GOT3 (cell line): ENCODE data around the gene ISY1.
A peak's percentile ranks its signal among the peaks of the same experiment; 100 is the strongest.
"Not testable (repeated sequence)": the region's sequence is repeated elsewhere in the genome, so short reads cannot be mapped to it uniquely, and the experiment has no call there.

Source experiments
- DNase-seq: peaks from one replicate; lab custom pipeline; 2025; ENCODE audit warnings: mixed read lengths; lab: John Stamatoyannopoulos, UW

Gene ISY1

DNA sequence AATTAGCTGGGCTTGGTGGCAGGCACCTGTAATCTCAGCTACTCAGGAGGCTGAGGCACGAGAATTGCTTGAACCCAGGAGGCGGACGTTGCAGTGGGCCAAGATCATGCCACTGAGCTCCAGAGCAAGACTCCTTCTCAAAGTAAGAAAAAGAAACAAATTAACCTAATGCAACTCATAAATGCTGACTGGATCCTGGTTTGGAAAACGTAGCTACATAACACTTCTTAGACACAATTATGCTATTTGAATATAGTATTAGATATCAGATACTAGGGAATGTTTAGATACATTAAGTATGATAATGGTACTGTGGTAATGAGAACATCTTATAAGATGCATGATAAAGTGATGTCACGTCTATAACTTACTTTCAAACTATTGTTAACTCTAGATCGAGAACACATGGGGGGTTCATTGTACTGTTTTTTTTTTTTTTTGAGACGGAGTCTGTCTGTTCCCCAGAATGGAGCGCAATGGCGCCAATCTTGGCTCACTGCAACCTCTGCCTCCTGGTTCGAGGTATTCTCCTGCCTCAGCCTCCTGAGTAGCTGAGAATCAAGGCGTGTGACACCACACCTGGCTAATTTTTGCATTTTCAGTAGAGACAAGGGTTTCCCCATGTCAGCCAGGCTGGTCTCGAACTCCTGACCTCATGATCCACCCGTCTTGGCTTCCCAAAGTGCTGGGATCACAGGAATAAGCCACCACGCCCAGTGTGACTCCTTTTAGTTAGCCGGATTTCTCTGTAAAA is 5.9 kb upstream of the ISY1 start:
- DNase-seq = no peak

DNA sequence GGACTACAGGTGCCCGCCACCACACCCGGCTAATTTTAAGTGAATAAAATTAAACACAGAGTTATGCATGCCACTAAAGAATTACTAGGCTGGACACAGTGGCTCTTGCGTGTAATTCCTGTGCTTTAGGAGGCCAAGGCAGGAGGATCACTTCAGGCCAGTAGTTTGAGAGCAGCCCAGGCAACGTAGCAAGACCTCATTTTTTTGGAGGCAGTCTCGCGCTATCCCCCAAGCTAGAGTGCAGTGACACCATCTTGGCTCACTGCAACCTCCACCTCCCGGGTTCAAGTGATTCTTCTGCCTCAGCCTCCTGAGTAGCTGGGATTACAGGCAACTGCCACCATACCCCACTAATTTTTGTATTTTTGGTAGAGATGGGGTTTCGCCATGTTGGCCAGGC is 4.7 kb upstream of the ISY1 start:
- not testable (repeated sequence) for DNase-seq

DNA sequence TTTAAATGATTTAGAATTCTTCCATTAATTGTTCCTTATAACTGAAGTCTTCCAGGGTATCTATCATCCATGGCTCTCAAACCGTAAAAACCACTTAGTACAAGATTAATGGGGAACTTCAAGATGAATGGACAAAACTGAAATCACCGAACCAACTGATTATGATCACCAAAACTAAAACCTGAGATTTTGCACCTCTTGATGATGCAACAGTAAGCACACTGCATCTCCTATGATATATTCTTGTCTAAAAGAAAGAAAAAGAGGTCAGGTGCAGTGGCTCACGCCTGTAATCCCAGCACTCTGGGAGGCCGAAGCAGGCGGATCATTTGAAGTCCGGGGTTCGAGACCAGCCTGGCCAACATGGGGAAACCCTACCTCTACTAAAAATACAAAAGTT is 3.6 kb upstream of the ISY1 start:
- no peak for DNase-seq

DNA sequence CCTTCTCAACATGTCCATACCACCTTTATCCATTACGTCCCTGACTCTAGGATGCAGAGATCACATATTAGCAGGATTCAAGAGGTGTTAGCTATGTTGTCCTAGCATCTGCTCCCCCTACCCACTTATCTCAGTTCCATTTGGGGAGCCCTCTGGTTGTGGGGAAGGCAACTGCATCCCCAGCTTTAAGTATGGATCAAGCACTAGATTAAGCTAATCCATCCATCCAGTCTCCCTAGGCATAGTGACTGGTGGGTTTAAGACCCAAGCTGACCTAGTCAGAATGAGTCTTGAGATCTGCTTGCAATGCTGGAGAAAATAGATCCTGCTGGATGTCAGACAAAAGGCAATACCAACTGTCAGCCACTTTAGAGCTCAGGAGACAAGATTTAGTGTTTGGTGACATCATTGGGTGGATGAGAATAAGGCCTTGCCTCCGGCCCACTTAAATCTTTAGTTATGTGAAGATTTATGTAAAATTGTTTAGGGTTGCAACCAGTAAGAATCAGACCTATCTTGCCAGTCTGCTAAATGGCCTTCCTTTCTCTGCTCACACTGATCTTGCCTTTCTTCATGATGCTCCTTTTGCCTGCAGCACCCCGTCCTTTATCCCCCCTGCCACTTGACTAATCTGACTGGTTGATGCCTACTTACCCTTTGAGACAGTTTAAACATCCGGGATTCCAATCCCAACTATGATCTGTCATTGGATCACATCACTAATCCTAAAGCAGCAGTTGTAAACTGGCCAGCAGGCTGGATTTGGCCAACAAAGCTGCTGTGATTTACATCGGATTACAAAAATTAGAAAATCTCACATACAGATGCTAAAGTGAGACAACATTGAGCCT is 2.1 kb upstream of the ISY1 start:
- no peak for DNase-seq

DNA sequence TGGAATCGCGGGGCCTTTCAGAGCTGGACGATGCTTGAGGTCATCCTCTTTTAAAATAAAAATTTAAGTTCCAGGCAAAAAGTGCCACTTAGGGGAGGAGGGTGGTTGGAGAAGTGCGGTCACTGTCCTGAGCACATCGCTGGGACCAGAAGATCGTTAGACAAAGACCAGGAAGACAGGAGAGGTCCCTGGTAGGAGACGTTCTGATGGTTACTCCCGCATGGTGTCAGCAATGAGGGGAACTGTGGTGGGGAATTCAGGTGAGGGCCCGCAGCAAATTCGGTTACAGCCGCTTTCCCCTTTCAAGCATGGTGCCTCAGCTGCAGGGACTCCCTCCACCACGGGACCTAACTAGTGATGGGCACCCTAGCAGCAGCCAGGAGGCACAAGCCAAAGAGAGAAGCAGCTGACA is 1.0 kb upstream of the ISY1 start:
- no peak for DNase-seq

DNA sequence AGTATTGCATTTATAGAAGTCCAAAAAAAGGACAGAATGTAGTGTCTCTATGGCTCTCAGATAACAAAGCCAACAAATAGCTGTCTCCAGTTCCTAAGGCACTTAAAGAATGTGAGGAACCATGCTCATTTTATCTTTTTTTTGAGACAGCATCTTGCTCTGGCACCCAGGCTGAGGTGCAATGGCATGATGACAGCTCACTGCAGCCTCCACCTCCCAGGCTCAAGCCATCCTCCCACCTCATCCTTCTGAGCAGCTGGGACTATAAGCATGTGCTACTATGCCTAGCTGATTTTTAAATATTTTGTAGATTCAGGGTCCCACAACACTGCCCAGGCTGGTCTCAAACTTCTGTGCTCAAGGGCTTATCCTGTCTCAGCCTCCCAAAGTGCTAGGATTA is 16.1 kb downstream of the ISY1 start:
- DNase-seq = no peak

DNA sequence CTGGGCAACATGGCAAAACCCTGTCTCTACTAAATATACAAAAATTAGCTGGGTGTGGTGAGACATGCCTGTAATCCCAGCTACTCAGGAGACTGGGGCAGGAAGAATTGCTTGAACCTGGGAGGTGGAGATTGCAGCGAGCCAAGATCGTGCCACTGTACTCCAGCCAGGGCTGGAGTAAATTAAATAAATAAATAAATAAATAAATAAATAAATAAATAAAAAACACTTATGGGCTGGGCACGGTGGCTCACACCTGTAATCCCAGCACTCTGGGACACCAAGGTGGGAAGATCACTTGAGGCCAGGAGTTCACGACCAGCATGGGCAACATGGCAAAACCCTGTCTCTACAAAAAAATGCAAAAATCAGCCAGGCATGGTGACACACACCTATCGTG is 19.9 kb downstream of the ISY1 start:
- DNase-seq = not testable (repeated sequence)

DNA sequence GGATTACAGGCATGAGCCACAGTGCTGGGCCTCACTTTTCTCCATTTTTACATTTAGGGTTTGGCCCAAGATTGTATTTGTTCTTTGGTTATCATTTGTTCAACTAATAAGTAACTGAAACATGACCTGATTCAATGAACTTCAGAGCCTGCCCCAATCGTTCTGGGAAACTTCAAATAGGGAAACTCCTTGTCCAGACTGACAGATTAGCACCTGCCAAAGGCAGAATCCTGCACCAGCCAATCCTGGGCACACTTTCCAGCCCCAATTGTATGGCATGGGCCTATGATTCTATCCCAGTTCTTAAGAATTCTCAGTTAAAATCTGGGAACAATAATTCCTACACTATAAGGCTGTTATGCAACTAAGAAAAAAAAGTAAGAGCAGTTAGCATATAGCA is 21.0 kb downstream of the ISY1 start:
- no peak for DNase-seq

DNA sequence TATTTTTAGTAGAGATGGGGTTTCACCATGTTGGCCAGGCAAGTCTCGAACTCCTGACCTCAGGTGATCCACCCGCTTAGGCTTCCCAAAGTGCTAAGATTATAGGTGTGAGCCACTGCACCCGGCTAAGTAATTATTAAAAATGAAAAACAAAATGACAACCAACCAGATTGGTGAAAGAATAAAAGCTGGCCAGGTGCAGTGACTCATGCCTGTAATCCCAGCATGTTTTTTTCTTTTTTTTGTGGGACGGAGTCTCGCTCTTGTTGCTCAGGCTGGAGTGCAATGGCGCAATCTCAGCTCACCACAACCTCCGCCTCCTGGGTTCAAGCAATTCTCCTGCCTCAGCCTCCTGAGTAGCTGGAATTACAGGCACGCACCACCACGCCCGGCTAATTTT is 24.6 kb downstream of the ISY1 start:
- not testable (repeated sequence) for DNase-seq

DNA sequence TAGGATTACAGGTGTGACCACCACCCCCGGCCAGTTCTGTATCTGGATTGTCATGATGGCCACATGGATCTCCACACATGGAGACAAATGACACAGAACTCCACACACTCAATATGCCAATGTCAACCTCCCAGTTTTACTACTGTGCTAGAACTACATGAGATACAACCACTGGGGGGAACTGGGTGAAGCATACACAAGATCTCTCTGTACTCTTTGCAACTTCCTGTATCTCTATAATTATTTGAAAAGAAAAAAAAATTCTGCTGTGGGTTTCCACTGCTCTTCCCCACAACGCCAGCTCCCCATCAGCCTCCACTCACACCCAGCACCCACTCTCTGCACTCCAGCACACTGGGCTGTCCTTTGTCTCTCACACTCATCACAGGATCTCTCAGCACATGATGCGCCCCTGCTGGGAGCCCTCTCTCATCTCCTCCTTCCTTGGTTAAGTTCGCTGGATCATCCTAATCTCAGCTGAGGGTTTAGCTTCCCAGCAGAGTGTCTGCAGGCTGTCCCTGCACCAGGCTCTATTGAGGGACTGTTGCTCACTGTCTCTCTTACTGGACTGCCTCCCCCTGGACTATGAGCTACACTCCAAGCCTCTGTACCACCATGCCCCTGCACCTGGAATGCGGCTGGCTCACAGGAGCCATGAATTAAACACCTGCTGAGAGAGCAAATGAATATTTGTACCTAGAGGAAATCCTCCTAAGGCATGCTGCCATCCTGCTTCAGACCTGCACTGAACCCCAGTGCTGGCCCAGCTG is 28.6 kb downstream of the ISY1 start:
- no peak for DNase-seq

DNA sequence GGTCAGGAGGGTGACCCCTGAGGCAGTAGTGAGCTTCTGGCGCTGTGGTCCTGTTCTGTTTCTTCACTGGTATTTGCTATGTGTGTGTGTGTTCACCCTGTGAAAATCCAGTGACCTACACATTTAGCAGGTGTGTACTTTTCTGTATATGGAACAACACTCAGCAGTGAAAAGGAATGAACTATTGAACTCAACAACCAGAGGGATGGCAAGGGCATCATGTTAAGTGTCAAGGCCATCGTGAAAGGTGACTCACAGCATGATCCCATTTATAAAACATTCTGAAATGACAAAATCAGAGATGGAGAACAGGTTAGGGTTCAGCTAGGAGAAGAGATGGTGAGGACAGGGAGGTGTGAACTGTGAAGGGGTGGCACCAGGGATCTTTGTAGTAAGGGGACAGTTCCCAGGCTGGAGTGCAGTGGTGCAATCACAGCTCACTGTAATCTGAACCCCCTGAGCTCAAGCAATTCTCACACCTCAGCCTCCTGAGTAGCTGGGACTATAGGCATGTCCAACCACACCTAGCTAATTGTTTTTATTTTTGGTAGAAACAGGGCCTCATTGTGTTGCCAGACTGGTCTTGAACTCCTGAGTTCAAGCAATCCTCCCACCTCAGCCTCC is 29.3 kb downstream of the ISY1 start:
- DNase-seq = no peak

DNA sequence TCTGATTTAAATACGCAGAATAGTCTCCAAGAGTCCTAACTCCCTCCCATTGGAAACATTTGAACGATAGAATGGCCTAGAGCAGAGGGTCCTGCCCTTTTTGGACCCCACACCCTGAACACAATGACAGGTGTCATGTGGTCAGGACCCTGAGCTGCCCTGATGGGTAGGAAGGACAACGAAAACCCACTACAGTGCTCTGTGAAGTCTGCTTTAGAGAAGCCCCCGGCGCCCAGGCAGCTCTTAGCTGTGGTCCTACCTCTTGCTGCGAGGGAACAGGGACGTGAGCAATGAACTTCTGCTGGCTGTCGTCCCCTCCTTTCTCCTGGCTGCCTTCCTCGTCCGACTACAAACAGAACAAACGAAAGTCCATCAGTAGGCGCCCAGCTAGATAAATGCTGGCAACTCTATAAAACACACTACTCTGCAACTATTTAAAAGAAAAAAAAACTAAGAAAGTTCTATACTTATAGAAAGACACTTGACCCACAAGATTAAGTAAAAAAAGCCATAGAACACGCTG is 30.5 kb downstream of the ISY1 start:
- no peak for DNase-seq

DNA sequence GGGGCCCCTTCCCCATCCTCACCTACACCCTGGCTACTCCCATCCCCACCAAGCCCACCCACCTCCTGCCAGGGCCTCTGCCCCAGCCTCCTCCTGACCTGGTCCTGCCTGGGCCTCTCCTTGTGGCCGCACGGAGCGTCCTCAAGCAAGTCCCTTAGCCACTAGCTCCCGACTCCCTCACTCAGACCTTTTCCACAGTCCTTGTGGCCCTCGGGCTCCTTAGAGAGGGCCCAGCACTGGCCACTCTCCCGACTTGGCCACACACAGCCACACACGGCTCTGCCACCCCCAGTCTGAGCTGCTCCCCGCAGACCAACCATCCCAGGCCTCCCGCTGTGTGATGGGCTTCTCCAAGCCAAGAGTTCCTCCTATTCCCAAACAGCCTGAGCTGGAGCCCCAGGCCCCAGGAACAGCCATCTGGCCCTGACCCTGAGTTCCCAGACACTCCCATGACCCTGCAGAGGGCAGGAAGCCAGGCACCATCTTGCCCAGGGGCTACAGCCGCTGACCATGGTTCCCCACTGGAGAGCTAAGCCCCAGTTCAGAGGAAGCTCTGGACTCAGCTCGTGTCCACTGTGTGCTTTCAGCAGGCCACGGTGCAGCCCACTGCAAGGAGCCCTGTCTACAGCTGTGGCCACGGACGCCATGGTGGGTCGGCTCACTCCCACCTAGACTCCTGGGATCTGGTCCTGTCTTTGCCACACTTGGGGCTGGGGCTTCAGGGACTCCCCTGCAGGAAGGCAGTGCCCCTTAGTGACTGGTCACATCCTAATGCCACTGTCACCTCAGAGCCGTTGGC is 32.3 kb downstream of the ISY1 start:
- no peak for DNase-seq

DNA sequence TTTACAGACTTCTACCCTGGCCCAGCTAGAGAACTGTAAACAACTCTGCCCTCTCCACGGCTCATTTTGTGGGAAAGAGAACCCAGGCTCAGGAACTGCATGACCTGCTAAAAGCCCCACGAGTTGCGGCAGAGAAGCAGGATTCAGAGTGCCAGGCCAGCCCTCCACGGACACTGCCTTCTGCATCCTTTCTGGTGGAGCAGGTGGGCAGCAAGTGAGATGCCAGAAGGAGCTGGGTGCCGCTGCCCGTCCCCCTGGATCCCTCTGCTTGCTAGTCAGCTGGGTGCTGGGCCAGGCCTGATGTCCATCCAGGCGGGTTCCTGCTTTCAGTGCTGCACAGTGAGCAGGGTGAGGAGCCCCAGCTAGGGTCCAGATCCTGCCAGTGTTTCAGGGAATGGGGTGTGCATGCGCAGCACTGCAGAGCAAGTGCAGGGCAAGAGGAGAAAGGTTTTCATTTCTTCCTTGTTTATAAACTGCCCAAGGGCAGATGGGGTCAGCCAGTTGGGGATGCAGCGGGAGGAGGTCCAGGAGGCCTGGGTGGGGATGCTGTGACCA is 34.1 kb downstream of the ISY1 start:
- no peak for DNase-seq

DNA sequence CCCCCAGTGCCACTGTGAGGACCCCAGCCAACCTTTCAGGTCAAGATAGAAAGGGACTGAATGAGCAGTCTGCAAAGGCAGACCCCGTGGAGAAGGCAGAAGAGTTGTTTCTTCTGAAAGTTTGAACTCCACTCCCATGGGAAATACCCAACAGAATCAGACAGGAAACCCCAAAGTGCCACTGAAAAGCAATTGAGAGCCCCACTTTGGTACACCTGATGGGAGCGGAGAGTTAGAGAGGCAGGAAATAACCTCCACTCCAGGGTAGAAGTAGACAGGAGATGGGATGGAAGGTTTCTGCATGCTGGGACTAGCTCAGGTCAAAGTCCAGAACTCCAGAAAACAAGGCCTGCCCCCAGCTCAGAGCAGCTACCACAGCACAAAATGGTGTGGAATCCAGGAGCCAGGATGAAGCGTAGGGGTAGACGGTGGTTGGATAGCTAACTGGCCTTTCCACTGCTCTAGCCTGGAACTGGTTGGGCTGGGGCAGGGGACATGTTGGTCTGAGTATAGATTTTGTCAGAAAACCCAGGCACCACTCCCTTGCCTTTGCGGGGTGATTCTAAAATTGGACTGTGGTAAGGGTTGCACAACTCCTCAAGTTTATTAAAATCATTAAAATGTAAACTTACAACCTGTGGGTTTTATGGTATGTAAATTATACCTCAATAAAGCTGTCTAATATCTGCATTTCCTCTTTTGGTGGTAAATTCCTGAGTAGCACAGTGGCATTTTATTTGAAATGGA is 37.4 kb downstream of the ISY1 start:
- DNase-seq = no peak

DNA sequence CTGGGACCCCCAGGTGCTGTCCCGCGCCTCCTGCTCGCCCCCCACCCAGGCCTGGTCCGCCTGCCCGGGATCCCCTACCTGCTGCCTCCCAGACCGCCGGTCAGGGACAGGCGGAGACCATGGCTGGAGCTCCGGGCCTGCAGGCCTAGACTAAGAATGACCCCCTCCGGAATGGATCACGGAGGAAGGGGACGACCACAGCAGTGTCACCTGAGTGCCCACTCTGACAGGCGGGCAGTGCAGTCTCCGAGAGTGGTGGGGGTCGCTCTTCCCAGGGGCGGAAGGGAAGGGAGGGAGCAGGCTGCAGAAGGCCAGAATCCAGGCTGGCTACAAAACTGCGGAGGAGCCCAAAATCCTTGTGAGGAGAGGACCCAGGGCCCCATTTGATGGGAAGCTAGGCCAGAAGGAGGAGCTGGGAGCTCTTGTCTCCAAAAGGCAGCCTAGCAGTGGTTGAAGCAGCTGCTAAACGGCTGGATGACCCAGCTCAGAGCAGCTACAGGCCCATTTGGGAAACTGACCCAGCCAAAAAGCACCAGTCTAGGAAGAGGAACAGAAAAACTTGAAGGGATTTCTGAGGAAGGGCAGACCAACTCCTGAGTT is 38.4 kb downstream of the ISY1 start:
- DNase-seq = no peak

DNA sequence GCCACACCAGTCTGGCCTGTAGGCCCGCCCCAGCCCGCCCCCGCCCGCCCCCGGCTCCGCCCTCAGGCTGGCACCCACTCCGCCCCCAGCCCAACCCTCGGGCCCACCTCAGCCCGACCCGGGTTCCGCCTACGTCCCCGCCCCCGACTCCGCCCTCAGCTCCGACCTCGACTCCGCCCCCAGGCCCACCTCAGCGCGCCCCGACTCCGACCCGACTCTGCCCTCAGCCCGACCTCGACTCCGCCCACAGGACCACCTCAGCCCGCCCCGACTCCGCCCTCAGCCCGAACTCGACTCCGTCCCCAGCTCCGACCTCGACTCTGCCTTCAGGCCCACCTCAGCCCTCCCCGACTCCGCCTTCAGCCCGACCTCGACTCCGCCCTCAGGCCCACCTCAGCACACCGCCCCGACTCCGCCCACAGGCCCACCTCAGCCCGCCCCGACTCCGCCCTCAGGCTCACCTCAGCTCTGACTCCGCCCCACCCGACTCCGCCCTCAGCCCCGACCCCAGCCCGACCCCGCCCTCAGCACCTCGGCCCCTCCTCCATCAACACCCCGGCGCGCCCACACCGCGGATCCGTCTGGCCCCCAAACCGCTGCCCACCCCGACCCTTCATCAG is 39.0 kb downstream of the ISY1 start, which contains the start of gene RAB43:
Gene RAB43 (minus strand): TSS at position 13 of the 620 bp plus-strand sequence. CDS start 315 bp downstream, outside the sequence.
- peak; percentile 35 for DNase-seq

DNA sequence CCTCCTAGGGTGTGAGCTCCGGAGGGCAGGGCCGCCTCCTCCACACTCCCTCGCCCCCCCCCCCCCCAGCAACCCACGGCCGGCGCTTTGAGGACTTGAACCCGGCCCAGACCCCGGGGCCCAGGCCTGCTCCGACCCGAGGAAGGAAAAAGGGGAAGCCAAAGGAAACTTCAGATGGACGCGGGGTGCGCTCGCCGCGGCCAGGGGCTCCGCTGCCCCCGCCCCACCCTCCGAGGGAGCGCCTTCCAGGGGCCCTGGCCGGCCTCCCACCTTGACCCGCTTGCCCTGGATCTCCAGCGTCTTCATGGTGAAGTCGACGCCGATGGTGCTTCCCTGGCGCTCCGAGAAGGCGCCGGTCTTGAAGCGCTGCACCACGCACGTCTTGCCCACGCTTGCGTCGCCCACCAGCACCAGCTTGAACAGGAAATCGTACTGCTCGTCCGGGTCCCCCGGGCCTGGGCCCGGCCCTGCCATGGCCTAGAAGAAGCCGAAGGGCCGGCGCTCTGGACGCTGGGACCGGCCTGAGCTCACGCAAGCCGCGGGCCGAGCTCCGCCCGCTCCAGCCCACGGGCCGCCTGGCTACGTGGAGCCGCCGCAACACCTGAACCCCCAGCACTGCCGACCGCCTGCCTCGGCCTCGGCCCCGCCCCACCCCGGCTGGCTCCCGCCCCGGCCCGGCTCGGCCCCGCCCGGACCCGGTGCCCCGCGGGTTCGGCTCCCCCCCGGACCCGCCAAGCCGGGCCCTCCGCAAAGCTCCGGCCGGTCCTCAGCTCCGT is 39.7 kb downstream of the ISY1 start:
- DNase-seq = no peak
